Measurements from ENCODE around the gene C16orf95.
"Not testable (repeated sequence)": the region's sequence is repeated elsewhere in the genome, so short reads cannot be mapped to it uniquely, and the experiment has no call there.

The C16orf95 gene

DNA sequence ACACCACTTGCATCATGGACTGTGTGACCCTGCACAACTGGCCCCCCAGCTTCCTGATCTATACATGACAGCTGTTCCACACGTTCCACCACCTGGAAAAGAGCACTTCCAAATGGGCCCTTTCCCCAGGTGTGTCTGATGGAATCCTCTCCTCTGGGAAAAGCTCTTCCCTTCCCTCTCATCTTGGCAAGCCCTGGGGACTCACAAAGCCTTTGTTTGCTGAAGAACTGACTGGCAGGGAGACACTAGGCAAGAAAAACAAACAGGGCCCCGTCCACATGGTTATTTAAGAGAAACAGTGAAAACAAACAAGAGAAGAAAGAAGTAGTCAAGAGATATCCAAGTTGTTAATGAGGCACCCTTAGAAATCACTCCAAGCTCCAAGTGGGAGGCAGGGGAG, 52.6 kb downstream of the C16orf95 start:
- TF ChIP-seq ZFX (IDR thresholded peaks at IDR 0.05; ENCODE audit: borderline replicate concordance) (no peak), CTCF (IDR thresholded peaks at IDR 0.05) (no peak)

DNA sequence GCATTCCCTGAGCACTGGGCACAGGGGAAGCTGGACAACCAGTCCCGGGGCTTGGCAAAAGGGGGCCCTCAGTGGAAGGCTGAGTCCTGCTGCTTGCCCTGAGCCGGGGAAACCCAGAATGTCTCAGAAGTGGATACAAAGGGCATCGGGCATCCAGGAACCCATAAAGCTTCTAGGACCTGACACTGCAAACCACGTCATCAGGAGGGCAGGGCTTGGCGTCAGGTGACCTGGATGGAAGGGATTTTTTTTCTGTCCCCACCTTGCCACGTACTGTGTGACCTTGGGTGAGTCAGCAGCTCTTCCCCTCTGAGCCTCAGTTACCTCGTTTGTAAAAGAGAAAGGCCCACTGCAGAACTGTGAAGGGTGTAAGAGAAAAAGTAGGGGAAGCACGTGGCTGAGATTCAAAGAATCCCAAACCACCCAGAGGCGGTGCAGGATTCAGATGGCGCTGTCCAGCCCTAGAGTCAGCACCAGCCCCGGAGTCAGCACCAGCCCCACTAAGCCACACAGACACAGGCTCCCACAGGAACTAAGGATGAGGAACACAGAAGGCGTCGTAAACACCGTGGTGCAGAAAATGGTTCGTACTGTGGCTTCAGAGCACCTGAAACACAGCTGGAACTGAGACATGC, 53.7 kb downstream of the C16orf95 start:
- no peak overlapping the region for H3K27ac ChIP-seq
- TF ChIP-seq CTCF (IDR thresholded peaks at IDR 0.05) (no peak), ZFX (IDR thresholded peaks at IDR 0.05; ENCODE audit: borderline replicate concordance) (no peak)

More for the DNA sequence above, 52.6 kb downstream of the C16orf95 start:
- H3K27ac ChIP-seq, result no peak overlapping the region

DNA sequence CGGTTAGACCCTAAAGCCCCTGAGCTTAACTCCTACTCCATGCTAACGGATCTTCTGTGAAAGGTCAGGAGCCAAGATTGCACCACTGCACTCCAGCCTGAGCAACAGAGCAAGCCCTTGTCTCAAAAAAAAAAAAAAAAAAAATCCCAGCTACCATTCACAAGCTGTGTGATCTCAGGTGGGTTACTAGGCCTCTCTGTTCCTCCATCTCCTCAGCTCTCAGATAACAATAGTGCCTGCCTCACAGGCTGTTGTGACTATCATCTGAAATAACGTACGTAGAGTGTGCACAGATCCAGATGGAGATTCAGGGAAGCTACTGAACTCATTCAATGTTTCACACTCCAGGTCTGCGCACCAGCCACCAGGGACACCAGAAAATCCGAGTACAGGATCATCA, 57.8 kb downstream of the C16orf95 start:
- H3K27ac ChIP-seq, result no peak overlapping the region
- TF ChIP-seq CTCF (IDR thresholded peaks at IDR 0.05), result no peak
- no peak for TF ChIP-seq ZFX (IDR thresholded peaks at IDR 0.05; ENCODE audit: borderline replicate concordance)

DNA sequence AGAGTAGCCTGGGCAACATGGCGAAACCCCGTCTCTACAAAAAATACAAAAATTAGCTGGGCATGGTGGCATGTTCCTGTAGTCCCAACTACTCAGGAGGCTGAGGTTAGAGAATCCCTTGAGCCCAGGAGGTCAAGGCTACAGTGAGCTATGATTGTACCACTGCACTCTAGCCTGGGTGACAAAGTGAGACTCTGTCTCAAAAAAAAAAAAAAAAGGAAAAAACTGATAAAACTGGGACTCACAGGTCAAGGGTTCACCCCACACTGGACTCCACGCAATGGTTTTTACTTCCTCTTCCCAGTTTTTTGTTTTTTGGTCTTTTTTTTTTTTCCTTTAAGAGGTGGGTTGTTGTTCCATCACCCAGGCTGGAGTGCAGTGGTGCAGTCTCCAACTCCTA, 58.5 kb downstream of the C16orf95 start:
- H3K27ac ChIP-seq, result not testable (repeated sequence)

DNA sequence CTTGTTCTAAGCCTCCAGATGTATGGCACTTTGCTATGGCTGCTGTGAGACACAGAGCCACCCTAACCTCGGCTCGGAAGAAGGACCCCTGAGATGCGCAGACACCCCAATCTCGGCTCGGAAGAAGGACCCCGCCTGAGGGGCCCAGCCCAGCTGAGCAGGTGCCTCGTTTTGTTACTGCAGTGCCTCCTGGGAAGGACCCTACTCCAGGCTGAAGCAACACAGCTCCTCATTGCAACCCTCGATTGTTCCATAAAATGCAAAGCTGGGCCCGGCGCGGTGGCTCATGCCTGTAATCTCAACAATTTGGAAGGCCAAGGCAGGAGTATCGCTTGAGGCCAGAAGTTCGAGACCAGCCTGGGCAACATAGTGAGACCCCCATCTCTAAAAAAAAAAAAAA, 61.3 kb downstream of the C16orf95 start:
- no peak overlapping the region for H3K27ac ChIP-seq
- TF ChIP-seq ZFX (IDR thresholded peaks at IDR 0.05; ENCODE audit: borderline replicate concordance), result no peak
- no peak for TF ChIP-seq CTCF (IDR thresholded peaks at IDR 0.05)

GRCh38 chr16:87254734-87255133, 62.5 kb downstream of the C16orf95 start:
- TF ChIP-seq ZFX (IDR thresholded peaks at IDR 0.05; ENCODE audit: borderline replicate concordance) (no peak), CTCF (IDR thresholded peaks at IDR 0.05) (no peak)
- H3K27ac ChIP-seq, result no peak overlapping the region

DNA sequence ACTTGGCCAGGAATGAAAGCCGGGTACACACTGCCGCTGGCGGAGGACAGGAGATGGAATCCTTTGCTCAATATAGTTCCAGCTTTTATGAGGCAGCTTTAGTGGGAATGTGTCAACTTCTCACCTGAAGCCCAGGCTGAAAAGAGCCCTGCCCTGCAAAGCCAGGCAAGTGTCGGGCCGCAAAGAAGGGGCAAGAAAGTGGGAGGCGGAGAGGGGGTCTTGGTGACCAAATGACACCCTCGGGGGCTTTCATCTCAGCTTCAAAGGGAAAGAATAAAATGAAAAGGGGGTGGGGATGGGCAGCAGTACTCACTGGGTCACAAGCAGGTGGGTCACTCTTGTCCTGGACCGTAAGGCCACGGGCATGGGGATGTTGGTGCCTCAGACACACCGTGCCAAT, 62.9 kb downstream of the C16orf95 start:
- no peak overlapping the region for H3K27ac ChIP-seq
- no peak for TF ChIP-seq CTCF (IDR thresholded peaks at IDR 0.05)
- no peak for TF ChIP-seq ZFX (IDR thresholded peaks at IDR 0.05; ENCODE audit: borderline replicate concordance)

GRCh38 chr16:87253536-87253935, 63.7 kb downstream of the C16orf95 start:
- no peak overlapping the region for H3K27ac ChIP-seq
- TF ChIP-seq ZFX (IDR thresholded peaks at IDR 0.05; ENCODE audit: borderline replicate concordance) (no peak), CTCF (IDR thresholded peaks at IDR 0.05) (no peak)
